HG03066 (cell line): ENCODE measurements around the gene IRF2BPL.
A peak's percentile ranks its signal among the peaks of the same experiment; 100 is the strongest.

Experiments
- ATAC-seq: cut with Tn5 transposase; IDR thresholded peaks from one replicate; pipeline ENCODE4 v1.9.1; 2021; ENCODE audit warnings: low read depth; ENCODE audit not compliant: unreplicated experiment

Gene IRF2BPL

GRCh38 chr14:77028384-77029231, at the start of gene IRF2BPL:
Gene IRF2BPL, minus strand, starts transcription at chr14:77028708. Its CDS starts 916 bp downstream, at chr14:77027792.
- peak; percentile 72 for ATAC-seq

GRCh38 chr14:77077040-77077439, 48.5 kb upstream of the IRF2BPL start:
- ATAC-seq = no peak

GRCh38 chr14:77076113-77076631, 47.7 kb upstream of the IRF2BPL start:
- no peak for ATAC-seq

- ATAC-seq = no peak
These were observed 46.5 kb upstream of the IRF2BPL start for GRCh38 chr14:77074969-77075368.

GRCh38 chr14:77071938-77072388, 43.5 kb upstream of the IRF2BPL start:
- no peak for ATAC-seq

GRCh38 chr14:77069551-77069950, 41.0 kb upstream of the IRF2BPL start:
- ATAC-seq = no peak

- ATAC-seq = no peak
These were observed 40.2 kb upstream of the IRF2BPL start for GRCh38 chr14:77068517-77069200.

- no peak for ATAC-seq
These were observed 39.4 kb upstream of the IRF2BPL start for GRCh38 chr14:77067632-77068516.

GRCh38 chr14:77066578-77067172, 38.2 kb upstream of the IRF2BPL start:
- ATAC-seq = no peak

- ATAC-seq = no peak
These were observed 37.5 kb upstream of the IRF2BPL start for GRCh38 chr14:77065851-77066577.

GRCh38 chr14:77064521-77065178, 36.1 kb upstream of the IRF2BPL start:
- no peak for ATAC-seq

- ATAC-seq = no peak
These were observed 35.2 kb upstream of the IRF2BPL start for GRCh38 chr14:77063571-77064171.

GRCh38 chr14:77062261-77062660, 33.8 kb upstream of the IRF2BPL start:
- ATAC-seq = no peak

GRCh38 chr14:77061630-77062257, 33.2 kb upstream of the IRF2BPL start:
- ATAC-seq = no peak

GRCh38 chr14:77059276-77059915, 30.9 kb upstream of the IRF2BPL start:
- no peak for ATAC-seq

GRCh38 chr14:77058785-77059184, 30.3 kb upstream of the IRF2BPL start:
- no peak for ATAC-seq

GRCh38 chr14:77058117-77058516, 29.6 kb upstream of the IRF2BPL start:
- no peak for ATAC-seq

GRCh38 chr14:77055981-77056380, 27.5 kb upstream of the IRF2BPL start:
- no peak for ATAC-seq
